HAP-1 (cell line): ENCODE measurements around the gene RRP15.
"Not testable (repeated sequence)": the region's sequence is repeated elsewhere in the genome, so short reads cannot be mapped to it uniquely, and the experiment has no call there.

Source experiments
- DNase-seq, 2 experiments: peaks; one replicate each; pipeline ENCODE4 v3.0.0-alpha.2; 2016 to 2020; ENCODE audit warnings: low spot score in 2 of 2
- H3K27me3 ChIP-seq: fragments of 250-450 bp; sonication (Bioruptor Pico); 2 replicates; pipeline ENCODE4 v1.5.1; 2020; ENCODE audit warnings: low read depth, mild to moderate bottlenecking, moderate library complexity
- H3K36me3 ChIP-seq: fragments of 250-450 bp; sonication (Bioruptor Pico); replicated peaks from 2 replicates; pipeline ENCODE4 v1.5.1; 2020; ENCODE audit warnings: mild to moderate bottlenecking
- H3K4me1 ChIP-seq: fragments of 250-450 bp; sonication (Bioruptor Pico); 2 replicates; pipeline ENCODE4 v1.5.1; 2020; ENCODE audit warnings: mild to moderate bottlenecking
- H3K4me3 ChIP-seq: fragments of 250-450 bp; sonication (Bioruptor Pico); 2 replicates; pipeline ENCODE4 v1.5.1; 2020; ENCODE audit warnings: mild to moderate bottlenecking, moderate library complexity
- H3K9me3 ChIP-seq: fragments of 250-450 bp; sonication (Bioruptor Pico); 2 replicates; pipeline ENCODE4 v1.5.1; 2020; ENCODE audit warnings: mild to moderate bottlenecking, moderate library complexity
- in situ Hi-C: fragments of 300-500 bp; cut with MboI; formaldehyde crosslinking; loops from 3 replicates; pipeline ENCODE4 v1.14.3; 2020; ENCODE audit warnings: low sequenced_read_pairs, inconsistent platforms, mixed read lengths

RRP15 gene

DNA sequence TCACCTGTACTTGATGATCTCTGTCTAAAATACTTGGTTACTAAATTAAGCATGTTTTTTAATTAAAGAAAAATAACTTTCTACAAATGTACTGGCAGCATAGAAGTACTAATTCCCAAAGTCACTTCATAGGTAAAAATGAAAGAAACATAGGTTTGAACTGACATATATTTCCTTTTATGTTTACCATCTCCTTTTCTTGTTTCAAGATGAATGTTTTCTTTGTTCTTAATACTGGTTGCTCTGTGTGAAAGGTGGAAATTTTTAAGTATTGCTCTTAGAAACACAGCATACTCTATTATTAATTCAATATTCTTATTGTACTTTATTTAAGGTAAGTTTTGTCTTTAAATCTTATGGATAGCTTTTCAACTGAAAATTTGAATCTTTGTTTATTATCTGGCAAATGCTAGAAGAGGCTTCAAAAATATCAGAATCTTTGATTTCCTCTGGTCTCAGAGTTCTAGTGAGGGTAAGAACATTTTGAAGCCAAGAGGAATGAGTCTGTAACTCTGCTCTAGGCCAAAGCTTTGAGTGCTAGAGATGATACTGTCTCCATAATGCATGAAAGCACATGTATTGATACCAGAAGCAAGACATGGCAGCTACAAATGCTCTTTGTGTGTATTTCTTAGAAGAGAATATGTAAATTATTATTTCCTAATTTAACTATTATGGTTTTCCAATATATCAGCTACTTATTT, 18.2 kb downstream of the RRP15 start:
- H3K27me3 ChIP-seq, result no peaks in the 10 kb centered on the region
- peaks cover 8% of the 10 kb centered on the region for H3K4me1 ChIP-seq
- no peak overlapping the region for H3K4me3 ChIP-seq
- peaks cover 28% of the 10 kb centered on the region for H3K36me3 ChIP-seq
- no peak for DNase-seq
- H3K9me3 ChIP-seq, result no peaks in the 10 kb centered on the region
- in situ Hi-C loops, result no loop called here

GRCh38 chr1:218304281-218305039, 19.4 kb downstream of the RRP15 start:
- peaks cover 34% of the 10 kb centered on the region for H3K36me3 ChIP-seq
- H3K9me3 ChIP-seq, result no peaks in the 10 kb centered on the region
- peaks cover 8% of the 10 kb centered on the region for H3K4me1 ChIP-seq
- DNase-seq, result peak; percentile 35 to 70
- no peak overlapping the region for H3K4me3 ChIP-seq
- no peaks in the 10 kb centered on the region for H3K27me3 ChIP-seq
- in situ Hi-C loops, result no loop called here

DNA sequence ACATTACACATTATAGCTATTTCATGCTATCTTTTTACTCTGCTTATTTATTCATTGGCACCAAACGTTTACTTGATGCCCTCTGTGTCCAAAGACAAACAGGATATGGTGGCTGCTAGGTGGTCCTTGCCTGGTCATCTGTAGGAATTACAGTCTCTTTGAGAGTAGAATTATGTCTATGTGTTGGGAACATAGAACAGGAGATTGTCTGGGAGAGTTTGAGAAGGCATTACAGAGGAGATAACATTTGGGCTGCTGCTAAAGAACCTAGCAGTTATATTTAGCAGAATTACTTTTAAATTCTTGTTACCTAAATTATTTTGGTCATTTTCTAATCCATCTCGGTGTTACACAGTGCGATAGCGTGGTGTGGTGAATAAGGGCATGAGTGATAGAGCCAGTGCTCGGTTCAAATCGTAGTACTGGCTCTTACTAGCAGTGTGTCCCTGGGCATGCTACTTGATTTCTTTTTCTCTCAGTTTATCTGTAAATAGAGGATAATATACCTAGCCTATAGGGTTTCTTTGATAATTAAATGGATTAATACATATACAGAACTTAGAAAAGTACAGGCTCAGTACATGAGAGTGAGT, 20.5 kb downstream of the RRP15 start:
- H3K4me3 ChIP-seq, result no peak overlapping the region

DNA sequence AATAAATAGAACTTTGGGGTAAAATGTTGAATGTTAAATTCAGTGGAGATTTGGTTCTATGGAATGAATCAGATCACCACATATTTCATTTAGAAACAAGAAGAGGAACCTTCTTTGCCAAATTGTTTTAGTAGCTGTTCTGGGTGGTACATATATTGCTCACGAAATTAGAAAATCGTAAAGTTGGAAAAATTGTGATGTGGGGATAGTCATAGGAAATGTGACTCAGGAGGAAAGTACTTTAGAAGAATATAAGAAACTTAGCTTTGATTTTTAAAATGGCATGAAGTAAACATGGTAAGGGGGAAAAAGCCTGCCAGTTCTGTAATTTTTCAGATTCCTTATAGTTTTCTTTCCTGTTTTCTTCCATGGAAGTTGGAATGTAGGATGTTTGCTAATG, 27.4 kb downstream of the RRP15 start:
- in situ Hi-C loops, result no loop called here

More for the DNA sequence above, 20.5 kb downstream of the RRP15 start:
- DNase-seq, result no peak
- Histone ChIP-seq H3K27me3 (no peaks in the 10 kb centered on the region), H3K9me3 (no peaks in the 10 kb centered on the region), H3K36me3 (peaks cover 34% of the 10 kb centered on the region), H3K4me1 (peaks cover 8% of the 10 kb centered on the region)
- in situ Hi-C loops, result no loop called here

DNA sequence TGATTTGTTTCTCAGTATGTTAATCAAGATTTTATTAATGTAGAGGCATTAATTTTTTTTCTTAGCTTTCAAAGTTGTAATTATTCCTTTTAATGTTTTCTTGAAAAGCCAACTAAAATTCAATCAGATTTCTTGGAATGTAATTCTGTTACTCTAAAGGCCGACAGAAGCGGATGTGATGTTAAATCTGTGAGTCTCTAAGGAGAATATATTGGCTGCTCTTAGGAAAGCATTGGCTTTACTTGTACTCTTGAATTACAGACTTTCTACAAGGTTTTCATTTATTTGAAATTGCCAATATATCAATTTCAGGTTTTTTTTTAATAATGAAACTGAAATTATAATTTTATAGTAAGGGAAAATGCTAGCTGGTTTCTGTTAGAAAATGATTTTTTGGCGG, 29.2 kb downstream of the RRP15 start:
- no peak for DNase-seq
- peaks cover 3% of the 10 kb centered on the region for H3K36me3 ChIP-seq
- H3K4me3 ChIP-seq, result no peak overlapping the region
- in situ Hi-C loops, result no loop called here
- H3K27me3 ChIP-seq, result no peaks in the 10 kb centered on the region
- H3K4me1 ChIP-seq, result no peaks in the 10 kb centered on the region
- no peaks in the 10 kb centered on the region for H3K9me3 ChIP-seq

More for the DNA sequence above, 27.4 kb downstream of the RRP15 start:
- no peak overlapping the region for H3K4me3 ChIP-seq
- no peak for DNase-seq
- peaks cover 14% of the 10 kb centered on the region for H3K36me3 ChIP-seq
- no peaks in the 10 kb centered on the region for H3K4me1 ChIP-seq
- H3K9me3 ChIP-seq, result no peaks in the 10 kb centered on the region
- no peaks in the 10 kb centered on the region for H3K27me3 ChIP-seq

DNA sequence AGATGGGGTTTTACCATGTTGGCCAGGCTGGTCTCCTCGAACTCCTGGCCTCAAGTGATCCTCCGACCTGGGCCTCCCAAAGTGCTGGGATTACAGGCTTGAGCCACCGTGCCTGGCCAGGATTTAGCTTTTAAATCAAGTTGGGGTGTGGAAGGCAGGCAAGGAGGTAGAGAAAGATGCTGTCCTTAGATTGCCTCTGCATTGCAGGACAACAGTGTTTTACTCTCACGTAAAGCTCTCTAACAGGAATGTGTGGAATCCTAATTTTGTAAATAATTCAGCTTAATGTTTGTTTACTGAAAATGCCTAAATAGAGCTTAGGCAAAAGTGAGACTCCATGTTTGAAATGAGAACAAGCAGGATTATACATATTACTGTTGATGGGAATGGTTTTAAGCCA, 30.5 kb downstream of the RRP15 start:
- no peak for DNase-seq
- Histone ChIP-seq H3K9me3 (no peaks in the 10 kb centered on the region), H3K36me3 (peaks cover 3% of the 10 kb centered on the region), H3K27me3 (no peaks in the 10 kb centered on the region), H3K4me3 (no peak overlapping the region), H3K4me1 (no peaks in the 10 kb centered on the region)
- in situ Hi-C loops, result no loop called here

- peaks cover 3% of the 10 kb centered on the region for H3K36me3 ChIP-seq
- DNase-seq, result no peak
- no peak overlapping the region for H3K4me3 ChIP-seq
- no peaks in the 10 kb centered on the region for H3K9me3 ChIP-seq
- in situ Hi-C loops, result no loop called here
- peaks cover 3% of the 10 kb centered on the region; the same call in 1 of the 2 replicates for H3K4me1 ChIP-seq
- no peaks in the 10 kb centered on the region for H3K27me3 ChIP-seq
These were observed 32.0 kb downstream of the RRP15 start for GRCh38 chr1:218317061-218317460.

GRCh38 chr1:218320182-218320581, 35.1 kb downstream of the RRP15 start:
- in situ Hi-C loops, result loop anchor here (10.0 kb wide), 1 partner anchor 1255 kb away; no protein-coding TSS in a partner anchor
- H3K9me3 ChIP-seq, H3K4me3 ChIP-seq, H3K36me3 ChIP-seq, H3K4me1 ChIP-seq, DNase-seq, H3K27me3 ChIP-seq: not testable (repeated sequence)

GRCh38 chr1:218322762-218323161, 37.7 kb downstream of the RRP15 start:
- no peak for DNase-seq
- H3K36me3 ChIP-seq, result peaks cover 11% of the 10 kb centered on the region
- in situ Hi-C loops, result loop anchor here (10.0 kb wide), 1 partner anchor 1252 kb away; no protein-coding TSS in a partner anchor

DNA sequence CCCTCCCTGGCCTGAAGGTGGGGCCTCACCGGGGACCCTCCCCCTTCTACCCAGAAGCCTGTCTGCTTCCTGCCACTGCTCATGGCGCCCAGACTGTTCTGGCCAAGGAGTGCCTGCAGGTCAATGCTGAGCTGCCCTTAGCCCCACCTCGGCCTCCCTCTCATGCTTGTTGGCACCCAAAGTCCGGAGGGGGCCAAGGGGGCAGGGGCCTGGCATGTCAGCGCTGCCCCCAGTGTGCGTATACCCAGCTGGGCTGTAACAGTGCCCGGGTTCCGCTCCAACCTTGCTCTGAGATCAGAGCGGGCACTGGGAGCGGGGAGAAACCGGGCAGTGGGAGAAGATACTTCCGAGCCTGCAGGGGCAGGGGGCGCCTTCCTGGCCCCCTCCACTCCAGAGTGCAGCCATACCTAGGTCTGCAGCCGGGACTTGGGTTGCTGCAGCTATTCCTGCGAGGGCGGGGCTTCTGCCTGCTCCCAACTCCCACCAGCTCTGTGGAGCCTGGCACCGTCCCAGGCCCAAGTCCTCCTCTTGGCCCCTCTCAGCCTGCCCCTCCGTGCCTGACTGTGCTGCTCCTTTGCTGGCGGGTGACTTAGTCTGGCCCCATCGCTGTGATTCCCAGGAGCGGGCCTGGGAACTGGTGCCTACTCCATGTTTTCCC, 38.6 kb downstream of the RRP15 start:
- in situ Hi-C loops, result loop anchor here (10.0 kb wide), 1 partner anchor 1251 kb away; no protein-coding TSS in a partner anchor
- no peaks in the 10 kb centered on the region for H3K27me3 ChIP-seq

More at GRCh38 chr1:218322762-218323161, 37.7 kb downstream of the RRP15 start:
- H3K4me1 ChIP-seq, result peaks cover 3% of the 10 kb centered on the region; the same call in 1 of the 2 replicates
- no peak overlapping the region for H3K4me3 ChIP-seq
- no peaks in the 10 kb centered on the region for H3K27me3 ChIP-seq
- H3K9me3 ChIP-seq, result no peaks in the 10 kb centered on the region

DNA sequence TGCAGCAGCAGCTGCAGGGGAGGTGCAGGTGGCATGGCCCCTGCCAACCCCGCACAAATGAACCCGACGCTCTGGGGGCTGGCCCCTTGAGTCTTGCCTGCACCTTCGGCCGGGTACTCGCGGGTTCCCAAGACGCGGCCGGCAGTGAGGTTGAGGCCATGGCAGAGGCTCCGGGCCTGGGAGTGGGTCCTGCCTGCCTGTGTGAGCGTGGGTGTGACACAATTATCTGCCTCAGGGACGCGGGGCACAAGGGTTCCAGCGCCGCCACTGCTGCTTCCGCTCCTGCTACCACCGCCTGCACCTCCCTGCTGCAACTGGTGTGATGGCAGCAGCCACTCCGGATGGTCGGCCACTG, 39.1 kb downstream of the RRP15 start:
- no peak for DNase-seq
- Histone ChIP-seq H3K36me3 (peaks cover 11% of the 10 kb centered on the region), H3K9me3 (no peaks in the 10 kb centered on the region), H3K27me3 (no peaks in the 10 kb centered on the region), H3K4me1 (peaks cover 3% of the 10 kb centered on the region; the same call in 1 of the 2 replicates), H3K4me3 (no peak overlapping the region)
- in situ Hi-C loops, result loop anchor here (10.0 kb wide), 1 partner anchor 1251 kb away; no protein-coding TSS in a partner anchor

More for the DNA sequence above, 38.6 kb downstream of the RRP15 start:
- H3K9me3 ChIP-seq, result no peaks in the 10 kb centered on the region
- H3K36me3 ChIP-seq, result peaks cover 11% of the 10 kb centered on the region
- no peak overlapping the region for H3K4me3 ChIP-seq
- DNase-seq, result no peak
- H3K4me1 ChIP-seq, result peaks cover 3% of the 10 kb centered on the region; the same call in 1 of the 2 replicates

GRCh38 chr1:218328769-218329168, 43.7 kb downstream of the RRP15 start:
- Histone ChIP-seq H3K4me3 (no peak overlapping the region), H3K27me3 (no peaks in the 10 kb centered on the region), H3K9me3 (no peaks in the 10 kb centered on the region), H3K4me1 (no peaks in the 10 kb centered on the region), H3K36me3 (peaks cover 4% of the 10 kb centered on the region)
- in situ Hi-C loops, result loop anchor here (10.0 to 25.0 kb wide), 4 partner anchors 734 to 1484 kb away; no protein-coding TSS in a partner anchor
- DNase-seq, result no peak

DNA sequence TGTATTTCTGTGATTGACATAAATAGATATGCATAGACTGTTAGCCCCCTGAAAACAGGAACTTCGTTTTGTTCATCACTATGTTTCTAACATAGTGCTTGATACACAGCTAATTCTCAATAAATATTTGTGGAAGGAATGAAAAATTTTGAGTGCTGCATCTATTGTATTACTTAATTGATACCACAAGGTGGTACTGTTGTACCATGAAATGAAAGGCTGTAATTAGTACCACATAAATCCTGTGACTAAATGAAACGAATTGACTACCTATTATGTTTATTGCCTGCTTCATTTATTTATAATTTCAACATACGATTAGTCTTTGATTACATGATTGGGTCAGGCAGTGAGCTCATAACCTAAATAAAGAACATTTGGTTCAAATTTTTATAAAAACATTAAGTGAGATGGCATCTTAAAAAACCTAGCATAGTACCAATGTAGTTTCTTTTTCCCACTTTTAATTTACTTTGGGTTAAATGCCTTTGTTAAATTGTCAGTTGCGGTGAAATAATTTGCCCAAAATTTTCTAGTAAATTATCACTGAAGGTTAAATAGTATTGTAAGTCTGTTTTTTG, 45.0 kb downstream of the RRP15 start:
- in situ Hi-C loops, result loop anchor here (25.0 kb wide), 3 partner anchors 732 to 1482 kb away; no protein-coding TSS in a partner anchor
- peak in 1 of 2 experiments; percentile 37 for DNase-seq

More for the DNA sequence above, 45.0 kb downstream of the RRP15 start:
- no peak overlapping the region for H3K4me3 ChIP-seq
- no peaks in the 10 kb centered on the region for H3K9me3 ChIP-seq
- H3K36me3 ChIP-seq, result peaks cover 4% of the 10 kb centered on the region
- no peaks in the 10 kb centered on the region for H3K27me3 ChIP-seq
- H3K4me1 ChIP-seq, result no peaks in the 10 kb centered on the region; the same call in 1 of the 2 replicates
